Measurements from ENCODE around the gene CLDN5. TPM values are rescaled to one million over a fixed set of nuclear protein-coding genes. Genes with fewer than 3 reads are reported as not detected.

The CLDN5 gene
- total and polyA plus RNA-seq, 2 of the 4 experiments (the other 2 are of a cell fraction) = 0.18 to 0.21 TPM

DNA sequence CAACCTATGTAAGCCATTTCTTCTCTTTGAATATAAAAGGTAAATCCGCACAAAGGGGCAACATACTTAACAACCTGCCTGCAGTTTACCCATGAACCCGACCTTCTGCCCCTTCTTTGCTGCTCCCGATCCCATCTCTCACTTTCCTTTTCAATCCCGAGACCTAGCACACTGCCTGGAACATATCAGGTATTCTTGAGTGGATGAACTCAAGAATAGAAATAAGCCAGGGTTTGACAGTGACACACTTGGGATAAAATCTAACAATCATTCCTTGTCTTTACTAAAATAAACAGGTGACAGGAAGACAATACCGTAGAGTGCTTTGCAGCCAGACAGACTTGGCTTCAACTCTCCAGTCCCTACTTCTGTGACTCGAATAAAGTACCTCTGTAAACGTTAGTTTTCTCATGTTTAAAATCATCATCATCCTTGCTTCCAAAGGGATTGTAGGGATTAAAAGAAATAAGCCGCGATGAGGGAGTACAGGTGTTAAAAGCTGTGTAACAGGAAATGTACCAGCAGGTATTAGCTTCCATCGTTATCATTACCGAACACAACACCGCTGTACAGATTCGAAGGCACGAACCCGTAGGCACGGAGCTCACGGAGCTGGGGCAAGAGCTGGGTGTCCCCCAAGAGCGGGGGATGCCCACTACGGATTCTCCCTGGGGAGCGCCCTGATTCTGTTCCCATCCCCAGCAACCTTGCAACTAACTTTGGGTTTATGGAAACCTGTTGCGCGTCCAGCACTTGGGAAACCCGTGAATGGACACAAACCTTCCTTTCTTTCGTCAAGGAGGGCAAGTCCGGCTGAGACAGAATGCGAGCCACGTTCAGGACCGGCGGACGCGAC, 45.9 kb downstream of the CLDN5 start:
- Histone ChIP-seq H2AFZ (replicated peaks; ENCODE audit: low read length, poor library complexity) (peak overlapping the region; percentile 97), H3K56ac (ENCODE audit: extremely low read depth, insufficient read depth, low read length) (peak overlapping the region; percentile 52), H2BK15ac (ENCODE audit: low read depth, low read length) (no peak overlapping the region; the same call in 2 of the 3 replicates), H3K4me2 (ENCODE audit: low read depth, low read length) (peak overlapping the region; percentile 99), H2AK5ac (ENCODE audit: low read depth, low read length) (peak overlapping the region; percentile 83), H3K36me3 (ENCODE audit: control insufficient read depth, insufficient read depth, low read length) (peaks cover 19% of the 10 kb centered on the region), H4K8ac (ENCODE audit: low read depth in 2 of 2, low read length in 2 of 2) (peak overlapping the region; percentile 72 to 76; a peak in 3 of 4 replicates), H2BK120ac (ENCODE audit: low read depth, low read length) (no peak overlapping the region), H3K9me1 (ENCODE audit: insufficient read depth, low read length) (no peaks in the 10 kb centered on the region; the same call in 1 of the 2 replicates), H2BK20ac (ENCODE audit: low read depth, low read length) (no peak overlapping the region), H3K14ac (replicated peaks; ENCODE audit: low read depth, low read length) (peak overlapping the region; percentile 62), H3K79me1 (ENCODE audit: low read depth in 1 of 2, low read length in 2 of 2) (peaks cover 24 to 57% of the 10 kb centered on the region in 2 experiments), H4K91ac (ENCODE audit: insufficient read depth, low read depth, low read length) (peak overlapping the region; percentile 85), H3K18ac (ENCODE audit: low read depth, low read length) (peak overlapping the region; percentile 69; the same call in 1 of the 2 replicates), H2BK5ac (ENCODE audit: low read depth, low read length, poor library complexity, severe bottlenecking) (peak overlapping the region; percentile 72), H3K9me3 (ENCODE audit: control insufficient read depth, insufficient read depth, low read length) (no peaks in the 10 kb centered on the region), H3K4me3 (ENCODE audit: insufficient read depth, low read depth, low read length) (peak overlapping the region; percentile 87), H4K20me1 (ENCODE audit: insufficient read depth, low read length) (peaks cover 32% of the 10 kb centered on the region), H2AK9ac (replicated peaks; ENCODE audit: low read depth, low read length, poor library complexity) (peak overlapping the region; percentile 77), H3K9ac (ENCODE audit: low read depth, low read length) (peak overlapping the region; percentile 95), H3K27ac (ENCODE audit: insufficient read depth, low read length) (peak overlapping the region; percentile 95), H3K4ac (ENCODE audit: low read depth, low read length) (peak overlapping the region; percentile 55), H3K27me3 (ENCODE audit: control insufficient read depth, insufficient read depth, low read length) (no peaks in the 10 kb centered on the region), H3K23ac (ENCODE audit: low read depth, low read length) (peak overlapping the region; percentile 89), H4K5ac (ENCODE audit: low read depth, low read length) (peak overlapping the region; percentile 51; the same call in 1 of the 2 replicates), H3K4me1 (ENCODE audit: control insufficient read depth, insufficient read depth, low read length) (no peaks in the 10 kb centered on the region; the same call in none of the 2 replicates)
- 0% methylated on average over 15 of the region's 31 CpGs; no CpG with 5 or more reads in 1 of the 2 experiments for WGBS, 2 experiments (ENCODE audit: extremely low coverage in 2 of 2, insufficient read length in 1 of 2)
- CTCF ChIA-PET = interaction anchor here (1.3 kb wide), 1 partner anchor 77 kb away, joined by 3 read pairs; no protein-coding TSS in a partner anchor
- BruUV-seq (replicated peaks) = no TSS peak
- POLR2A ChIA-PET (ENCODE audit: unreplicated experiment) = no interaction called here
- dilution Hi-C loops (cut with HindIII; ENCODE audit: low sequenced_read_pairs, unreplicated experiment) = no loop called here
- no peak for ATAC-seq (ENCODE audit: low read depth)
- in situ Hi-C loops (cut with MboI; ENCODE audit: low sequenced_read_pairs) = no loop called here
- intact Hi-C loops (cut with micrococcal nuclease) = loop anchor here (2.0 to 5.0 kb wide), 3 partner anchors 154 to 299 kb away; partner anchors contain the start of genes CLTCL1 and SLC25A1
- no peak for DNase-seq
- TF ChIP-seq MAFK (IDR thresholded peaks at IDR 0.05; ENCODE audit: low read depth, low read length) (no peak), RFX5 (IDR thresholded peaks at IDR 0.05; ENCODE audit: low read depth, low read length) (no peak), MXI1 (IDR thresholded peaks at IDR 0.05; ENCODE audit: borderline replicate concordance, low read depth, low read length) (no peak), RCOR1 (IDR thresholded peaks at IDR 0.05; ENCODE audit: insufficient replicate concordance, low read length) (no peak), NFE2L2 (IDR thresholded peaks at IDR 0.05; ENCODE audit: low read depth, low read length) (no peak), SMC3 (IDR thresholded peaks at IDR 0.05; ENCODE audit: low read depth, low read length) (no peak), CHD1 (IDR thresholded peaks at IDR 0.05; ENCODE audit: low read depth, low read length) (no peak), RAD21 (IDR thresholded peaks at IDR 0.05; ENCODE audit: low read length) (no peak), FOS (IDR thresholded peaks at IDR 0.05; ENCODE audit: low read depth, low read length) (no peak), CEBPB (IDR thresholded peaks at IDR 0.05; ENCODE audit: low read depth, low read length) (no peak), POLR2A (IDR thresholded peaks at IDR 0.05; ENCODE audit: low read depth, low read length) (no peak)
- TF ChIP-seq, protein P1, sequence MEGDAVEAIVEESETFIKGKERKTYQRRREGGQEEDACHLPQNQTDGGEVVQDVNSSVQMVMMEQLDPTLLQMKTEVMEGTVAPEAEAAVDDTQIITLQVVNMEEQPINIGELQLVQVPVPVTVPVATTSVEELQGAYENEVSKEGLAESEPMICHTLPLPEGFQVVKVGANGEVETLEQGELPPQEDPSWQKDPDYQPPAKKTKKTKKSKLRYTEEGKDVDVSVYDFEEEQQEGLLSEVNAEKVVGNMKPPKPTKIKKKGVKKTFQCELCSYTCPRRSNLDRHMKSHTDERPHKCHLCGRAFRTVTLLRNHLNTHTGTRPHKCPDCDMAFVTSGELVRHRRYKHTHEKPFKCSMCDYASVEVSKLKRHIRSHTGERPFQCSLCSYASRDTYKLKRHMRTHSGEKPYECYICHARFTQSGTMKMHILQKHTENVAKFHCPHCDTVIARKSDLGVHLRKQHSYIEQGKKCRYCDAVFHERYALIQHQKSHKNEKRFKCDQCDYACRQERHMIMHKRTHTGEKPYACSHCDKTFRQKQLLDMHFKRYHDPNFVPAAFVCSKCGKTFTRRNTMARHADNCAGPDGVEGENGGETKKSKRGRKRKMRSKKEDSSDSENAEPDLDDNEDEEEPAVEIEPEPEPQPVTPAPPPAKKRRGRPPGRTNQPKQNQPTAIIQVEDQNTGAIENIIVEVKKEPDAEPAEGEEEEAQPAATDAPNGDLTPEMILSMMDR (conservative IDR thresholded peaks at IDR 0.05; ENCODE audit: low read depth, low read length) = no peak
- TF ChIP-seq, protein P2, sequence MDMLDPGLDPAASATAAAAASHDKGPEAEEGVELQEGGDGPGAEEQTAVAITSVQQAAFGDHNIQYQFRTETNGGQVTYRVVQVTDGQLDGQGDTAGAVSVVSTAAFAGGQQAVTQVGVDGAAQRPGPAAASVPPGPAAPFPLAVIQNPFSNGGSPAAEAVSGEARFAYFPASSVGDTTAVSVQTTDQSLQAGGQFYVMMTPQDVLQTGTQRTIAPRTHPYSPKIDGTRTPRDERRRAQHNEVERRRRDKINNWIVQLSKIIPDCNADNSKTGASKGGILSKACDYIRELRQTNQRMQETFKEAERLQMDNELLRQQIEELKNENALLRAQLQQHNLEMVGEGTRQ (IDR thresholded peaks at IDR 0.05; ENCODE audit: low read depth, low read length) = no peak
- TF ChIP-seq, protein P3, sequence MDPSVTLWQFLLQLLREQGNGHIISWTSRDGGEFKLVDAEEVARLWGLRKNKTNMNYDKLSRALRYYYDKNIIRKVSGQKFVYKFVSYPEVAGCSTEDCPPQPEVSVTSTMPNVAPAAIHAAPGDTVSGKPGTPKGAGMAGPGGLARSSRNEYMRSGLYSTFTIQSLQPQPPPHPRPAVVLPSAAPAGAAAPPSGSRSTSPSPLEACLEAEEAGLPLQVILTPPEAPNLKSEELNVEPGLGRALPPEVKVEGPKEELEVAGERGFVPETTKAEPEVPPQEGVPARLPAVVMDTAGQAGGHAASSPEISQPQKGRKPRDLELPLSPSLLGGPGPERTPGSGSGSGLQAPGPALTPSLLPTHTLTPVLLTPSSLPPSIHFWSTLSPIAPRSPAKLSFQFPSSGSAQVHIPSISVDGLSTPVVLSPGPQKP (IDR thresholded peaks at IDR 0.05; ENCODE audit: borderline replicate concordance, low read depth, low read length) = no peak
